AG04450 (cell line): ENCODE measurements around the gene TNS2. TPM values are rescaled to one million over a fixed set of nuclear protein-coding genes. Genes with fewer than 3 reads are reported as not detected.
A peak's percentile ranks its signal among the peaks of the same experiment; 100 is the strongest.

Experiments
- CTCF ChIA-PET: fragments of 300-600, 350-600 bp; formaldehyde crosslinking; extraction: SDS; loops from one replicate; lab custom pipeline; 2022; ENCODE audit warnings: antibody characterized with exemption, inconsistent platforms; lab: Charles Lee
- POLR2A ChIA-PET: fragments of 350-600 bp; formaldehyde crosslinking; extraction: SDS; loops from one replicate; lab custom pipeline; 2021; ENCODE audit warnings: antibody characterized with exemption, inconsistent platforms; lab: Yijun Ruan, JAX
- DNase-seq: peaks from one replicate; pipeline ENCODE4 v3.0.0-alpha.2; 2011; ENCODE audit warnings: low read depth, low spot score
- H3K27ac ChIP-seq: one replicate; pipeline ENCODE4 v1.5.1; 2012; ENCODE audit warnings: low read depth, low read length, control low read depth
- H3K27me3 ChIP-seq: one replicate; pipeline ENCODE4 v1.6.0; 2012; ENCODE audit warnings: low read length; ENCODE audit not compliant: control insufficient read depth, insufficient read depth
- H3K4me3 ChIP-seq: 2 replicates; pipeline ENCODE4 v1.5.1; 2011; ENCODE audit warnings: mild to moderate bottlenecking, low read depth, low read length, control low read depth
- H3K9me3 ChIP-seq: 2 replicates; pipeline ENCODE4 v1.5.1; 2012; ENCODE audit warnings: low read length; ENCODE audit not compliant: control insufficient read depth, insufficient read depth
- CTCF ChIP-seq: IDR thresholded peaks from 2 replicates; pipeline ENCODE4 v1.5.1; 2011; ENCODE audit warnings: low read depth, low read length, control low read depth, inconsistent platforms
- polyA plus RNA-seq: library from polyadenylated mRNA; depleted of rRNA; stranded (reverse); fragments of >200 nt; gene quantifications from 2 replicates; pipeline ENCODE4 v1.2.3, GENCODE V29; 2011

The TNS2 gene
- polyA plus RNA-seq, 1 experiment, result 23.1 TPM

GRCh38 chr12:53096759-53097158 is 46.9 kb downstream of the TNS2 start:
- no peak for TF ChIP-seq CTCF
- DNase-seq, result no peak
- ChIA-PET POLR2A (interaction anchor here (0.6 to 3.6 kb wide), 6 partner anchors 17 to 229 kb away, joined by 3 to 64 read pairs (median 4); partner anchors contain the start of gene SPRYD3), CTCF (interaction anchor here (0.6 to 7.0 kb wide), 3 partner anchors 12 to 31 kb away, joined by 4 to 120 read pairs (median 29); partner anchors contain the start of gene SPRYD3)
- Histone ChIP-seq H3K27me3 (no peaks in the 10 kb centered on the region), H3K9me3 (no peaks in the 10 kb centered on the region), H3K4me3 (peak overlapping the region; percentile 77), H3K27ac (peak overlapping the region; percentile 91)

- ChIA-PET POLR2A (interaction anchor here (0.6 to 3.6 kb wide), 8 partner anchors 17 to 229 kb away, joined by 3 to 64 read pairs (median 4); partner anchors contain the start of gene SPRYD3), CTCF (interaction anchor here (0.6 to 7.0 kb wide), 3 partner anchors 13 to 32 kb away, joined by 4 to 120 read pairs (median 29); partner anchors contain the start of gene SPRYD3)
- no peak for TF ChIP-seq CTCF
- Histone ChIP-seq H3K27ac (peak overlapping the region; percentile 91), H3K9me3 (no peaks in the 10 kb centered on the region), H3K27me3 (no peaks in the 10 kb centered on the region), H3K4me3 (peak overlapping the region; percentile 77)
- DNase-seq, result no peak
Measured at GRCh38 chr12:53097207-53097563, 47.3 kb downstream of the TNS2 start.

- no peak for DNase-seq
- no peaks in the 10 kb centered on the region for H3K9me3 ChIP-seq
- H3K4me3 ChIP-seq, result peak within 1 kb of the TSS; percentile 77
- POLR2A ChIA-PET, result interaction anchor here (0.6 to 3.6 kb wide), 9 partner anchors 18 to 230 kb away, joined by 3 to 64 read pairs (median 4); partner anchors contain the start of genes CSAD, SPRYD3 and ZNF740
- TF ChIP-seq CTCF, result no peak
- CTCF ChIA-PET, result interaction anchor here (0.6 to 7.0 kb wide), 10 partner anchors 12 to 662 kb away, joined by 3 to 120 read pairs (median 4); partner anchors contain the start of gene SPRYD3
- peak within 1 kb of the TSS; percentile 91 for H3K27ac ChIP-seq
- no peaks in the 10 kb centered on the region for H3K27me3 ChIP-seq
Measured at GRCh38 chr12:53097564-53098353, 47.9 kb downstream of the TNS2 start, which contains the start of gene IGFBP6. TSS of gene IGFBP6 (plus strand) at chr12:53097667. CDS start at chr12:53097718, 51 bp downstream.

GRCh38 chr12:53098354-53098981 is 48.6 kb downstream of the TNS2 start:
- no peak for TF ChIP-seq CTCF
- POLR2A ChIA-PET, result interaction anchor here (0.7 to 3.6 kb wide), 9 partner anchors 19 to 322 kb away, joined by 3 to 64 read pairs (median 6); partner anchors contain the start of genes CSAD, SPRYD3 and ZNF740
- DNase-seq, result no peak
- peak overlapping the region; percentile 77 for H3K4me3 ChIP-seq
- CTCF ChIA-PET, result interaction anchor here (0.5 to 7.0 kb wide), 30 partner anchors 10 to 662 kb away, joined by 3 to 120 read pairs (median 4); partner anchors contain the start of genes PFDN5 and SPRYD3
- H3K27ac ChIP-seq, result peak overlapping the region; percentile 91
- no peaks in the 10 kb centered on the region for H3K9me3 ChIP-seq
- H3K27me3 ChIP-seq, result no peaks in the 10 kb centered on the region
